Diencephalon (tissue), 1 donor: ENCODE data around the gene HOATZ. TPM values are rescaled to one million over a fixed set of nuclear protein-coding genes. Genes with fewer than 3 reads are reported as not detected.
A peak's percentile ranks its signal among the peaks of the same experiment; 100 is the strongest.

ENCODE experiments used
- small RNA-seq: library from RNA; depleted of rRNA; stranded (forward); fragments of <200 nt; gene quantifications from one replicate; pipeline ENCODE3, GENCODE V24; 2014
- total RNA-seq: library from RNA; depleted of rRNA; stranded (reverse); fragments of >200 nt; gene quantifications from one replicate; pipeline ENCODE4 v1.2.3, GENCODE V29; 2014

Gene HOATZ
- 7.2 TPM for total RNA-seq

GRCh38 chr11:111514216-111515031, at the start of gene HOATZ:
TSS of gene HOATZ (plus strand) at chr11:111514778. CDS start at chr11:111514785, 7 bp downstream.

GRCh38 chr11:111512296-111513239, 2.0 kb upstream of the HOATZ start, which contains the start of gene BTG4:
TSS of gene BTG4 (minus strand) at chr11:111512386. CDS start at chr11:111498776, 13,610 bp downstream.

GRCh38 chr11:111540114-111540936, 25.7 kb downstream of the HOATZ start, which contains the start of gene LAYN:
TSS of gene LAYN (plus strand) at chr11:111540720. CDS start at chr11:111540844, 124 bp downstream.

Small RNA genes lying within 50 kb of the gene (small RNA-seq; reads per million reads assigned to genes)
- gene MIR34B (14.3 reads per million, percentile 94 among the genes with 10 or more reads in this experiment), gene MIR34C (97.1 reads per million, percentile 97 among the genes with 10 or more reads in this experiment)

Other genes with a start within 250 kb of the HOATZ start
- gene POU2AF3, start 216.2 kb upstream of the HOATZ start, total RNA-seq, result 0.69 TPM
- 0.46 TPM for gene POU2AF1, start 135.5 kb upstream of the HOATZ start, total RNA-seq
- gene BTG4, start 2.4 kb upstream of the HOATZ start, total RNA-seq, result not detected
- gene LAYN, start 25.9 kb downstream of the HOATZ start, total RNA-seq, result 2.5 TPM
- 21.9 TPM for gene SIK2, start 87.7 kb downstream of the HOATZ start, total RNA-seq